H9 (cell line): ENCODE results near the gene DDX49. TPM values are rescaled to one million over a fixed set of nuclear protein-coding genes. Genes with fewer than 3 reads are reported as not detected.

Experiments
- DNase-seq: peaks from one replicate; pipeline ENCODE4 v3.0.0-alpha.2; 2017
- H2AFZ ChIP-seq: one replicate; pipeline ENCODE4 v1.6.1; 2013; ENCODE audit warnings: mild to moderate bottlenecking, low read length, control low read depth, moderate library complexity
- H2AK5ac ChIP-seq: 2 replicates; pipeline ENCODE4 v1.6.1; 2013; ENCODE audit warnings: low read length, control low read depth, mixed read lengths; ENCODE audit not compliant: insufficient read length
- H2BK120ac ChIP-seq: one replicate; pipeline ENCODE4 v1.6.1; 2013; ENCODE audit warnings: low read depth, mild to moderate bottlenecking, low read length, control low read depth, inconsistent platforms; ENCODE audit not compliant: poor library complexity, severe bottlenecking
- H2BK12ac ChIP-seq: 2 replicates; pipeline ENCODE4 v1.6.1; 2013; ENCODE audit warnings: low read length, control low read depth, mixed read lengths, low read depth; ENCODE audit not compliant: insufficient read length
- H2BK15ac ChIP-seq: 2 replicates; pipeline ENCODE4 v1.6.1; 2013; ENCODE audit warnings: low read depth, low read length, control low read depth
- H2BK20ac ChIP-seq: one replicate; pipeline ENCODE4 v1.6.1; 2013; ENCODE audit warnings: low read depth, mild to moderate bottlenecking, low read length, control low read depth, inconsistent platforms; ENCODE audit not compliant: poor library complexity, severe bottlenecking
- H2BK5ac ChIP-seq: 2 replicates; pipeline ENCODE4 v1.6.1; 2013; ENCODE audit warnings: low read length, control low read depth, mixed read lengths; ENCODE audit not compliant: insufficient read length
- H3K14ac ChIP-seq: 2 replicates; pipeline ENCODE4 v1.6.1; 2013; ENCODE audit warnings: low read length, control low read depth; ENCODE audit not compliant: insufficient read depth
- H3K18ac ChIP-seq: 2 replicates; pipeline ENCODE4 v1.6.1; 2013; ENCODE audit warnings: low read depth, mild to moderate bottlenecking, mixed read lengths, low read length, control low read depth; ENCODE audit not compliant: insufficient read length
- H3K23ac ChIP-seq: 2 replicates; pipeline ENCODE4 v1.6.1; 2013; ENCODE audit warnings: low read length, control low read depth, mixed read lengths, low read depth; ENCODE audit not compliant: insufficient read length
- H3K23me2 ChIP-seq: 2 replicates; pipeline ENCODE4 v1.6.1; 2013; ENCODE audit warnings: low read depth, mild to moderate bottlenecking, mixed read lengths, low read length, control low read depth; ENCODE audit not compliant: insufficient read length, poor library complexity, severe bottlenecking
- H3K27ac ChIP-seq: 2 replicates; pipeline ENCODE4 v1.5.1; 2013; ENCODE audit warnings: low read length, control low read depth, mixed read lengths, low read depth; ENCODE audit not compliant: insufficient read length
- H3K27me3 ChIP-seq: 2 replicates; pipeline ENCODE4 v1.6.1; 2013; ENCODE audit warnings: low read length, control low read depth, inconsistent platforms; ENCODE audit not compliant: insufficient read depth
- H3K4ac ChIP-seq: 2 replicates; pipeline ENCODE4 v1.6.1; 2013; ENCODE audit warnings: low read depth, mild to moderate bottlenecking, control low read depth, inconsistent platforms, low read length, moderate library complexity
- H3K4me1 ChIP-seq: 2 replicates; pipeline ENCODE4 v1.6.1; 2013; ENCODE audit warnings: low read length, control low read depth, inconsistent platforms; ENCODE audit not compliant: insufficient read depth
- H3K4me2 ChIP-seq: 2 replicates; pipeline ENCODE4 v1.6.1; 2013; ENCODE audit warnings: low read length, control low read depth, mixed read lengths; ENCODE audit not compliant: insufficient read length, insufficient read depth
- H3K56ac ChIP-seq: 2 replicates; pipeline ENCODE4 v1.6.1; 2013; ENCODE audit warnings: low read depth, mild to moderate bottlenecking, mixed read lengths, low read length, control low read depth; ENCODE audit not compliant: insufficient read length
- H3K79me1 ChIP-seq: 2 replicates; pipeline ENCODE4 v1.6.1; 2013; ENCODE audit warnings: low read depth, mild to moderate bottlenecking, moderate library complexity, low read length, control low read depth, inconsistent platforms; ENCODE audit not compliant: insufficient read depth, poor library complexity, severe bottlenecking
- H3K79me2 ChIP-seq: 2 replicates; pipeline ENCODE4 v1.6.1; 2013; ENCODE audit warnings: low read length, control low read depth, inconsistent platforms; ENCODE audit not compliant: insufficient read depth
- H3K9ac ChIP-seq: 2 replicates; pipeline ENCODE4 v1.6.1; 2013; ENCODE audit warnings: low read length, control low read depth, mixed read lengths; ENCODE audit not compliant: insufficient read length; ENCODE audit errors: extremely low read depth
- H3K9me3 ChIP-seq: one replicate; pipeline ENCODE4 v1.6.1; 2013; ENCODE audit warnings: low read depth, low read length, inconsistent platforms; ENCODE audit not compliant: control insufficient read depth
- H3T11ph ChIP-seq: one replicate; pipeline ENCODE4 v1.6.1; 2013; ENCODE audit warnings: mild to moderate bottlenecking, low read length, control low read depth, inconsistent platforms
- H4K20me1 ChIP-seq: one replicate; pipeline ENCODE4 v1.6.1; 2013; ENCODE audit not compliant: control insufficient read depth, insufficient read length, insufficient read depth
- H4K5ac ChIP-seq: 2 replicates; pipeline ENCODE4 v1.6.1; 2013; ENCODE audit warnings: low read depth, mild to moderate bottlenecking, mixed read lengths, low read length, control low read depth; ENCODE audit not compliant: insufficient read length
- H4K8ac ChIP-seq: replicated peaks from 2 replicates; pipeline ENCODE4 v1.6.1; 2013; ENCODE audit warnings: low read length, control low read depth, mixed read lengths, low read depth; ENCODE audit not compliant: insufficient read length
- H4K91ac ChIP-seq: 2 replicates; pipeline ENCODE4 v1.6.1; 2013; ENCODE audit warnings: low read depth, mild to moderate bottlenecking, moderate library complexity, mixed read lengths, low read length, control low read depth; ENCODE audit not compliant: insufficient read length
- H3K27ac Mint-ChIP-seq, 3 experiments: 2 replicates in 2 of 3; 3 replicates in 1 of 3; pipeline ENCODE4 v1.8.0; 2020 to 2021; ENCODE audit warnings: mixed read lengths in 3 of 3, mild to moderate bottlenecking in 1 of 3, moderate library complexity in 1 of 3
- H3K27me3 Mint-ChIP-seq: 2 replicates; pipeline ENCODE4 v1.8.0; 2021; ENCODE audit warnings: low read depth, mild to moderate bottlenecking, moderate library complexity, mixed read lengths
- H3K36me3 Mint-ChIP-seq, 3 experiments: 2 replicates in 2 of 3; 3 replicates in 1 of 3; pipeline ENCODE4 v1.8.0; 2020 to 2021; ENCODE audit warnings: low read depth in 3 of 3, mixed read lengths in 3 of 3; ENCODE audit not compliant: insufficient read depth in 1 of 3
- H3K4me1 Mint-ChIP-seq, 2 experiments: 2 replicates each; pipeline ENCODE4 v1.8.0; 2020; ENCODE audit warnings: mixed read lengths in 2 of 2
- H3K4me3 Mint-ChIP-seq, 2 experiments: 2 replicates in 1 of 2; 3 replicates in 1 of 2; pipeline ENCODE4 v1.8.0; 2020 to 2021; ENCODE audit warnings: mild to moderate bottlenecking in 2 of 2, mixed read lengths in 2 of 2, moderate library complexity in 1 of 2
- H3K9me3 Mint-ChIP-seq, 2 experiments: 2 replicates in 1 of 2; 3 replicates in 1 of 2; pipeline ENCODE4 v1.8.0; 2020; ENCODE audit warnings: mild to moderate bottlenecking in 2 of 2, mixed read lengths in 2 of 2, moderate library complexity in 1 of 2
- CTCF ChIP-seq: fragments of 200-600 bp; sonication (generic); conservative IDR thresholded peaks from 3 replicates; pipeline ENCODE4 v1.8.0; 2021; ENCODE audit warnings: antibody characterized with exemption, mild to moderate bottlenecking
- WGBS: extraction: QIAGEN DNeasy Blood & Tissue Kit; methylation state at CpG from one replicate; pipeline ENCODE4 v1.1.7; 2013; ENCODE audit warnings: missing lambda C conversion rate, low lambda C conversion rate, mixed read lengths; ENCODE audit not compliant: insufficient read length; ENCODE audit errors: extremely low coverage; 5-methylcytosine and 5-hydroxymethylcytosine counted together
- total RNA-seq: library from RNA; stranded (reverse); gene quantifications from 2 replicates; pipeline ENCODE4 v1.2.1, GENCODE V29; 2021

Gene DDX49
- total RNA-seq, 1 experiment from 2014 or later: 52.3 TPM

GRCh38 chr19:18922228-18922985, 2.9 kb downstream of the DDX49 start:
- Histone ChIP-seq H3K18ac (no peak overlapping the region), H3K4ac (no peak overlapping the region), H3K56ac (no peak overlapping the region), H2BK5ac (no peak overlapping the region), H2AK5ac (no peak overlapping the region), H3K14ac (no peak overlapping the region), H3K23ac (no peak overlapping the region), H4K8ac (no peak overlapping the region), H4K20me1 (no peaks in the 10 kb centered on the region), H4K91ac (no peak overlapping the region), H3K9ac (no peak overlapping the region), H3K4me1 (peaks cover 5% of the 10 kb centered on the region; the same call in 1 of the 2 replicates), H3T11ph (no peak overlapping the region), H3K4me2 (no peak overlapping the region), H2BK15ac (no peak overlapping the region), H2BK12ac (no peak overlapping the region), H2BK20ac (no peak overlapping the region), H3K27ac (no peak overlapping the region), H3K79me2 (peaks cover 9% of the 10 kb centered on the region; the same call in 1 of the 2 replicates), H3K79me1 (peaks cover 7% of the 10 kb centered on the region), H3K27me3 (no peaks in the 10 kb centered on the region), H4K5ac (no peak overlapping the region), H2AFZ (no peak overlapping the region), H3K23me2 (peaks cover 13% of the 10 kb centered on the region), H3K9me3 (no peaks in the 10 kb centered on the region), H2BK120ac (no peak overlapping the region)
- no CpG with 5 or more reads among the region's 29 CpGs for WGBS
- Mint-ChIP-seq H3K27me3 (no peaks in the 10 kb centered on the region; the same call in none of the 2 replicates), H3K9me3 (no peaks in the 10 kb centered on the region; a peak in 2 of 5 replicates), H3K4me1 (peaks cover 0 to 21% of the 10 kb centered on the region in 2 experiments), H3K36me3 (peaks cover 13 to 51% (median 48%) of the 10 kb centered on the region in 3 experiments), H3K27ac (no peak overlapping the region), H3K4me3 (no peak overlapping the region)
- TF ChIP-seq CTCF: no peak
- no peak for DNase-seq
